OCI-LY7 (cell line): ENCODE measurements around the gene CDH23. TPM values are rescaled to one million over a fixed set of nuclear protein-coding genes. Genes with fewer than 3 reads are reported as not detected.

ENCODE experiments used
- BruUV-seq: library from RNA; stranded (reverse); fragments of 400-500 nt; replicated peaks from 2 replicates; lab custom pipeline; 2021; lab: Mats Ljungman, UMichigan
- CTCF ChIA-PET: fragments of 300-600 bp; sonication (Branson Sonifier 250); formaldehyde crosslinking; loops from one replicate; lab custom pipeline; 2022; ENCODE audit warnings: antibody characterized with exemption; ENCODE audit not compliant: unreplicated experiment; lab: Charles Lee
- POLR2A ChIA-PET: fragments of 300-600 bp; sonication (Branson Sonifier 250); formaldehyde crosslinking; loops from one replicate; lab custom pipeline; 2022; ENCODE audit warnings: antibody characterized with exemption; lab: Charles Lee
- DNase-seq: peaks from one replicate; pipeline ENCODE4 v3.0.0-alpha.2; 2015; ENCODE audit warnings: low spot score
- H2AFZ ChIP-seq: fragments of 200-600 bp; sonication (generic), shearing (Covaris generic); 2 replicates; pipeline ENCODE4 v1.6.1; 2014; ENCODE audit warnings: mild to moderate bottlenecking, antibody characterized with exemption, low read length, moderate library complexity
- H3K27ac ChIP-seq: fragments of 200-600 bp; sonication (generic); 2 replicates; pipeline ENCODE4 v1.5.1; 2014; ENCODE audit warnings: mixed run types, low read depth, mild to moderate bottlenecking, moderate library complexity, low read length, inconsistent platforms; ENCODE audit not compliant: poor library complexity, severe bottlenecking
- H3K36me3 ChIP-seq: fragments of 200-600 bp; sonication (generic); 2 replicates; pipeline ENCODE4 v1.6.1; 2014; ENCODE audit warnings: mild to moderate bottlenecking, antibody characterized with exemption, low read length, moderate library complexity, mixed read lengths; ENCODE audit not compliant: insufficient read depth
- H3K4me1 ChIP-seq: fragments of 200-600 bp; sonication (generic); 2 replicates; pipeline ENCODE4 v1.5.1; 2014; ENCODE audit warnings: mild to moderate bottlenecking, low read length; ENCODE audit not compliant: insufficient read depth, poor library complexity, severe bottlenecking
- H3K4me2 ChIP-seq: fragments of 200-600 bp; sonication (generic); 2 replicates; pipeline ENCODE4 v1.6.1; 2014; ENCODE audit warnings: mild to moderate bottlenecking, low read length
- H3K4me3 ChIP-seq: fragments of 200-600 bp; sonication (generic); 2 replicates; pipeline ENCODE4 v1.5.1; 2014; ENCODE audit warnings: mild to moderate bottlenecking, low read depth, low read length; ENCODE audit not compliant: poor library complexity, severe bottlenecking
- H3K79me2 ChIP-seq: fragments of 200-600 bp; sonication (generic); 2 replicates; pipeline ENCODE4 v1.6.1; 2016; ENCODE audit warnings: low read depth, mild to moderate bottlenecking, low read length, moderate library complexity, mixed read lengths; ENCODE audit not compliant: insufficient read depth
- H3K9me2 ChIP-seq: fragments of 200-600 bp; sonication (generic); 2 replicates; pipeline ENCODE4 v1.6.1; 2016; ENCODE audit warnings: mild to moderate bottlenecking, low read length, mixed read lengths; ENCODE audit not compliant: insufficient read depth
- H3K9me3 ChIP-seq: fragments of 200-600 bp; sonication (generic); 2 replicates; pipeline ENCODE4 v1.6.1; 2014; ENCODE audit warnings: mild to moderate bottlenecking, mixed run types, low read length, mixed read lengths
- H4K20me1 ChIP-seq: fragments of 200-600 bp; sonication (generic); 2 replicates; pipeline ENCODE4 v1.6.1; 2014; ENCODE audit warnings: mild to moderate bottlenecking, antibody characterized with exemption, low read length, moderate library complexity, mixed read lengths; ENCODE audit not compliant: insufficient read depth
- EZH2phosphoT487 ChIP-seq: fragments of 200-600 bp; sonication (generic); IDR thresholded peaks from 2 replicates; pipeline ENCODE4 v1.6.1; 2018; ENCODE audit warnings: low read depth, borderline replicate concordance, mild to moderate bottlenecking, mixed run types, antibody characterized with exemption, low read length, moderate library complexity, mixed read lengths
- intact Hi-C: fragments of 100-400 bp; cut with micrococcal nuclease; formaldehyde crosslinking; loops from one replicate; pipeline ENCODE4 v1.10.0; 2022; ENCODE audit not compliant: unreplicated experiment
- total RNA-seq, 2 experiments: library from RNA; depleted of rRNA in 1 of 2; stranded (reverse); fragments of >200 nt in 1 of 2; shearing (Covaris generic) in 1 of 2; gene quantifications; 2 replicates each; pipeline ENCODE4 v1.2.3, GENCODE V29; 2014 to 2022
- TF ChIP-seq, protein P1 (sequence below): fragments of 200-600 bp; sonication (generic); conservative IDR thresholded peaks from 2 replicates; pipeline ENCODE4 v1.5.1; 2014; ENCODE audit warnings: mild to moderate bottlenecking, antibody characterized with exemption, low read length, moderate library complexity, mixed read lengths

Gene CDH23
- total RNA-seq, 2 experiments from 2014 or later, result 0.92 to 9.9 TPM

- H4K20me1 ChIP-seq, result no peaks in the 10 kb centered on the region
- no peak overlapping the region for H3K27ac ChIP-seq
- no peaks in the 10 kb centered on the region for H3K4me1 ChIP-seq
- no peak overlapping the region for H3K4me3 ChIP-seq
- no peaks in the 10 kb centered on the region for H3K9me3 ChIP-seq
- no peak for TF ChIP-seq EZH2phosphoT487
- TF ChIP-seq, protein P1, sequence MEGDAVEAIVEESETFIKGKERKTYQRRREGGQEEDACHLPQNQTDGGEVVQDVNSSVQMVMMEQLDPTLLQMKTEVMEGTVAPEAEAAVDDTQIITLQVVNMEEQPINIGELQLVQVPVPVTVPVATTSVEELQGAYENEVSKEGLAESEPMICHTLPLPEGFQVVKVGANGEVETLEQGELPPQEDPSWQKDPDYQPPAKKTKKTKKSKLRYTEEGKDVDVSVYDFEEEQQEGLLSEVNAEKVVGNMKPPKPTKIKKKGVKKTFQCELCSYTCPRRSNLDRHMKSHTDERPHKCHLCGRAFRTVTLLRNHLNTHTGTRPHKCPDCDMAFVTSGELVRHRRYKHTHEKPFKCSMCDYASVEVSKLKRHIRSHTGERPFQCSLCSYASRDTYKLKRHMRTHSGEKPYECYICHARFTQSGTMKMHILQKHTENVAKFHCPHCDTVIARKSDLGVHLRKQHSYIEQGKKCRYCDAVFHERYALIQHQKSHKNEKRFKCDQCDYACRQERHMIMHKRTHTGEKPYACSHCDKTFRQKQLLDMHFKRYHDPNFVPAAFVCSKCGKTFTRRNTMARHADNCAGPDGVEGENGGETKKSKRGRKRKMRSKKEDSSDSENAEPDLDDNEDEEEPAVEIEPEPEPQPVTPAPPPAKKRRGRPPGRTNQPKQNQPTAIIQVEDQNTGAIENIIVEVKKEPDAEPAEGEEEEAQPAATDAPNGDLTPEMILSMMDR, result no peak
- ChIA-PET CTCF (no interaction called here), POLR2A (interaction anchor here (0.6 to 0.7 kb wide), 2 partner anchors 9 to 30 kb away, joined by 4 to 6 read pairs; partner anchors contain the start of gene SLC29A3)
- H2AFZ ChIP-seq, result no peak overlapping the region
- H3K9me2 ChIP-seq, result no peaks in the 10 kb centered on the region
- H3K79me2 ChIP-seq, result no peaks in the 10 kb centered on the region
- no peaks in the 10 kb centered on the region for H3K36me3 ChIP-seq
- intact Hi-C loops, result no loop called here
- BruUV-seq, result no TSS peak
- DNase-seq, result no peak
- no peak overlapping the region for H3K4me2 ChIP-seq
Observed at GRCh38 chr10:71348850-71349249, 47.9 kb upstream of the CDH23 start.

DNA sequence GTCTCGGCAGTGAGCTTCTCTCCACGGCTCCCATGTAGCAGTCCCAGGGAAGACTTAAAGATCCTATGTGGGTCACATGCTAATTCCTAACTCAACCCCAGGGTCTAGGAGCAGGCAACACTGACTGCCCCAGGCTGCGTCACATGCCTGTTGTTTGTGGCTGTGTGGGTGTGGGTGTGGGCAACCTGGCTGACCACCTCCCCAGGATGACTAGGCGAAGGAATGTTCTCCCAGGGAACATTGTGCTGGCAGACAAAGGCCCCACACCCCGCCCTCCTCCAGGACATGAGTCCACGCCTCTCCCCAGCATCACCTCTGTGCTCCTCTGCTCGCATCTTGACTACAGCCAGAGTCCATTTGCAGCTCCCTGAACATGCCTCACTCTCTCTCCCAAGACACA, 47.3 kb upstream of the CDH23 start:
- no peak overlapping the region for H3K4me3 ChIP-seq
- H3K4me2 ChIP-seq, result no peak overlapping the region
- no peaks in the 10 kb centered on the region for H3K36me3 ChIP-seq
- no peaks in the 10 kb centered on the region for H3K4me1 ChIP-seq
- no peak overlapping the region for H2AFZ ChIP-seq
- no peak for DNase-seq
- H3K27ac ChIP-seq, result no peak overlapping the region
- ChIA-PET CTCF (no interaction called here), POLR2A (no interaction called here)
- no peak for TF ChIP-seq EZH2phosphoT487
- TF ChIP-seq, protein P1, result no peak
- no peaks in the 10 kb centered on the region for H3K9me3 ChIP-seq
- no peaks in the 10 kb centered on the region for H3K9me2 ChIP-seq
- H3K79me2 ChIP-seq, result no peaks in the 10 kb centered on the region
- no TSS peak for BruUV-seq
- H4K20me1 ChIP-seq, result no peaks in the 10 kb centered on the region
- intact Hi-C loops, result no loop called here

- Histone ChIP-seq H3K4me2 (no peak overlapping the region), H3K27ac (no peak overlapping the region), H4K20me1 (no peaks in the 10 kb centered on the region), H3K36me3 (no peaks in the 10 kb centered on the region), H2AFZ (no peak overlapping the region), H3K4me1 (no peaks in the 10 kb centered on the region), H3K79me2 (no peaks in the 10 kb centered on the region), H3K4me3 (no peak overlapping the region), H3K9me3 (no peaks in the 10 kb centered on the region), H3K9me2 (no peaks in the 10 kb centered on the region)
- BruUV-seq, result no TSS peak
- ChIA-PET POLR2A (interaction anchor here (0.5 to 1.4 kb wide), 2 partner anchors 9 to 22 kb away, joined by 3 to 6 read pairs; no protein-coding TSS in a partner anchor), CTCF (no interaction called here)
- intact Hi-C loops, result no loop called here
- no peak for DNase-seq
- TF ChIP-seq EZH2phosphoT487, result no peak
- TF ChIP-seq, protein P1, result no peak
Observed at GRCh38 chr10:71351087-71351486, 45.6 kb upstream of the CDH23 start.
